Hippocampal formation (tissue), 2 donors: ENCODE results near the gene IQSEC3.
"Not testable (repeated sequence)": the region's sequence is repeated elsewhere in the genome, so short reads cannot be mapped to it uniquely, and the experiment has no call there.

Experiments
- DNase-seq, 2 donors: peaks; one replicate each; lab custom pipeline; 2025; lab: John Stamatoyannopoulos, UW

The IQSEC3 gene

GRCh38 chr12:52902-53734, 13.4 kb upstream of the IQSEC3 start:
- DNase-seq, result not testable (repeated sequence)

GRCh38 chr12:53735-54730, 12.5 kb upstream of the IQSEC3 start:
- DNase-seq, result no peak

- no peak for DNase-seq
These were observed 11.6 kb upstream of the IQSEC3 start for GRCh38 chr12:54750-55535.

GRCh38 chr12:56683-57346, 9.8 kb upstream of the IQSEC3 start:
- no peak for DNase-seq

- DNase-seq, result no peak
These were observed 9.0 kb upstream of the IQSEC3 start for GRCh38 chr12:57539-57938.

GRCh38 chr12:58832-59231, 7.7 kb upstream of the IQSEC3 start:
- DNase-seq, result no peak

GRCh38 chr12:61845-62244, 4.7 kb upstream of the IQSEC3 start:
- not testable (repeated sequence) for DNase-seq

GRCh38 chr12:65491-66063, 990 bp upstream of the IQSEC3 start:
- not testable (repeated sequence) for DNase-seq

- not testable (repeated sequence) for DNase-seq
These were observed 376 bp downstream of the IQSEC3 start for GRCh38 chr12:66782-67504.

- DNase-seq, result not testable (repeated sequence)
These were observed 3.1 kb downstream of the IQSEC3 start for GRCh38 chr12:69677-70076.

GRCh38 chr12:70541-70940, 4.0 kb downstream of the IQSEC3 start:
- DNase-seq, result not testable (repeated sequence)

GRCh38 chr12:72018-72417, 5.5 kb downstream of the IQSEC3 start:
- not testable (repeated sequence) for DNase-seq

GRCh38 chr12:74420-75190, 8.0 kb downstream of the IQSEC3 start:
- not testable (repeated sequence) for DNase-seq

GRCh38 chr12:75541-75940, 9.0 kb downstream of the IQSEC3 start:
- DNase-seq, result not testable (repeated sequence)

- not testable (repeated sequence) for DNase-seq
These were observed 9.5 kb downstream of the IQSEC3 start for GRCh38 chr12:76102-76501.

GRCh38 chr12:76551-76950, 10.0 kb downstream of the IQSEC3 start:
- DNase-seq, result not testable (repeated sequence)

- not testable (repeated sequence) for DNase-seq
These were observed 10.6 kb downstream of the IQSEC3 start for GRCh38 chr12:77101-77719.

- not testable (repeated sequence) for DNase-seq
These were observed 11.3 kb downstream of the IQSEC3 start for GRCh38 chr12:77769-78383.
